ENCODE data around the gene GLI3.

Gene GLI3

DNA sequence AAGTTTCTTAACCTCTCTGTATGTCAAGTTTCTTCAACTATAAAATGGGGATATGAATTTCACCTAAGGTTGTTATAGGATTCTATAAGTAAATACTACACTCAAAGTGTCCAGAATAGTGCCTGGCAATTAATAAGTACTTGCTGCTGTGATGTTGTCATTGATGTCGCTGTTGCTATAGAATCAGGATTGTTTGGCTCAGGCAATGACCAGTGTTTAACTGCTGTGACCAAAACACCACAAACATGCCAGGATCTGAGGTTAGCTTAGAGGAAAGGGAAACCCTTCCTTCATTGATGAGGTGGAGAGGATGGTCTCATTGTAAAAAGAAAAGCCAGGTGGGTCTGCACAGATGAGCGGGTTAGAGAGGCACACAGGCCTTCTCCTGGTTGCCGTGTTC, 311.1 kb downstream of the GLI3 start:
- no peak for DNase-seq (ENCODE audit: low spot score)

DNA sequence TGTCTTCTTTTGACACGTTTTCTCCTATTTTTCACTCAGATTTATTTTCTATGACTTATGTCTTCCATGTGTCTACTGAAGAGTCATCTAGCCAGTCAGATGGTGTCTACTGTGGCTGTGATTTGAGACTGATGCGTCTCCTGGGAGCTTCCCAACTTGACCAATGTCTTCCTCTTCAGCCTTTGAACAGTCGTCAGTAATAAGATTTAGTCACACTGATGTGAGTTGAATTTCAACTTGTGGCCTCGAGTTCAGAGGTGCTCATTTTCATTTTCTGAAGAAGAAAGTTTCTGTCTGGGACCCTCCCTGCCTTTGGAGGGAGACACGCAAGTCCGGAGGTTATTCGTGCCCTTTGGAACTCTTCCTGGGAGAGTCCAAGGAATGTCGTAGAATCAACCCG, 312.2 kb downstream of the GLI3 start:
- DNase-seq (ENCODE audit: low spot score): no peak

DNA sequence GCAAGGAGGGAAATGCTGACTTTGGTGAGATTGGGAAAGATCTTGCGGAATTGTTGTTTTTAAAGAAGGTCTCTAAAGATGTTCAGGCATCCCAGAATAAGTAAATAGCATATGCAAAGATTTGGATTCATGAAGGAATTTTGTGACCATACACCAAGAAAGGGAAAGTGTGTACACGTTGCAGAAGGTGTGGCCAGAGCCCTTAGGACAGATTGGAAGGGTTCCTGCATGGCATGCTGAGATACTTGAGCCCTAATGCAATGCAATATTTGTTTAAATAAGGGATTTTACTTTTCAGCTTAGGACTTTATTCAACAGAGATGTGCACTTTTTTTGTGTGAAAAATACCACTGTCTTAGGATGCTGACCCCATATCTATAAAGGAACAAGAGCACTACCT, 314.6 kb downstream of the GLI3 start:
- DNase-seq (ENCODE audit: low spot score): no peak

DNA sequence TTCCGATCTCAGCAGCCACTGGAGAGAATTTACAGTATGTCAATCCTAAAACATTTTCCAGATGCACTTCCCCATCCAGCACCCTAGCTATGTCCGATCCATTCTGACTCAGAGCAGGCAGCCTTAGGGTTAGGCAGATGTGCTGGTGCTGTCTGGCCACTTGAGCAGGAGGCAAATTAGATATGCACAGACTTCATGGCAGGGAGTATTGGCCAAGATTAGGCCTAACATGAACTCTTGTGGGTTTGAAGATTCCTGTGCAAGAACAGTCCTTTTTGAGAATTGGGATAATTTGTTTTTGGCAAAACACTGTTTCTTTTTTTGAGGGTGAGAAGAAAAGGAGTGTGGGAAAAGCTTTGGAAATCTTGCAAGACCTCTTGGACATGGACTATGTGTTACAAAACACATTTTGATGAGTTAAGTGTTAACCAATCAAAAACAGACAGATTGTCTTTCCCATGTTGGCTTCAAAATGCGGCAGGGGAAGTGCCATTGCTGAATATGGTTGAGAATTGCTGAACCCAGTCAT, 315.5 kb downstream of the GLI3 start:
- no peak for DNase-seq (ENCODE audit: low spot score)

DNA sequence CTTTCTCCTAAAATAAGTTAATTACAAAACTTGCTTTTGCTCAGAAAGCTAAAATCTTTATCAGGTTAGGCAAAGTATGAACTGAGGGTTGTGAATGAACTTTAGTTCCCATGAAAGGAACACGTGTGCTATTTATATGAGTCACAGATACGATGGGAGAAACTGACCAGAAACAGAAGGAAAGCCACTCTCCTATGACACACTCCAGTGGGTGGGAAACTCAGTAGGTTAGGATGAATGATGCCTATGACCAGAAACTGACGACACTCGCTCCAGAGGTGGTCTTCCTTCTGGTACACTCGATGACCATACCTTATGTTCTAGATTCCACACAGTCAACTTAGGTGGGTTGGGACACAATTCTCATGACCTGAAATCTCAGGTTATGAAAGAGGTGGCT, 318.4 kb downstream of the GLI3 start:
- no peak for DNase-seq (ENCODE audit: low spot score)

DNA sequence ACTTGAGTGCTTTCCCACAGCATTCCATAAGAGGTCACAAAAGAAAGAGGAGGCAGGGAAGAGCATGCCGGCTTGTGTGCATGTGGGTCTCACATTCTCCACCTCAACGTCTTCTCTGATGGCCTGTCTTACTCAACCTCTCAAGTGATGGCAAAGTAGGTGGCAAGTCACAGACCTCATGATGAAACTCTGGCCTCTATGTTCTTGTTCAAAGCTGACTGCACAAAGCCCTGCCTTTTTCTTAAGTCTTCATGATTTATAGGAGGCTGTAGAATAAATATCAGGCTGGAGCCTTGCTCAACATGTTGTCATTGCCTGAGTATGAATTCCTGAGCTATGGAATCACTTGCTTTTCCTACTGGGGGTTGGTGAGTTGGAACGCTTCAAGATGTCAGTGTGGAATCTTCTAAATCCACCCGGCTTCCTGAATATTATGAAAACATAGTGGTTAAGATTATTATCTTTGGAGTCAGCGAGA, 320.5 kb downstream of the GLI3 start:
- DNase-seq (ENCODE audit: low spot score): no peak

DNA sequence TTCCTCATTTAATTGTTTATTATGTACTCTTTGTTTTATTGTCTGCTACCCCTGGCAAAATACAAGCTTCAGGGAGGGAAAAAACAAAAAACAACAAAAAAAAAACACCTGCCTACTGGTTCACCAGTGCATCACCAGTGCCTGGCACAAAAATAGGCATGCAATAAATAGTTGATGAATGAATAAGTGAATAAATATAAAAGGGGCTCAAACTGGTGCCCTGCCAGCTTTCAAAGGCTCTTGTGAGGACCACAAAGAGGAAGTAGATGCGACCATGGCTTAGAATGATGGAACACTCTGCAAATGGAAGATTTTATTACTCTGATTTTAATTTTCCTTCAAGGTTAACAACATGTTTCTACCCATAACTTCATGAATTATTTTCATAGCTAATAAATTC, 321.1 kb downstream of the GLI3 start:
- DNase-seq (ENCODE audit: low spot score): no peak

DNA sequence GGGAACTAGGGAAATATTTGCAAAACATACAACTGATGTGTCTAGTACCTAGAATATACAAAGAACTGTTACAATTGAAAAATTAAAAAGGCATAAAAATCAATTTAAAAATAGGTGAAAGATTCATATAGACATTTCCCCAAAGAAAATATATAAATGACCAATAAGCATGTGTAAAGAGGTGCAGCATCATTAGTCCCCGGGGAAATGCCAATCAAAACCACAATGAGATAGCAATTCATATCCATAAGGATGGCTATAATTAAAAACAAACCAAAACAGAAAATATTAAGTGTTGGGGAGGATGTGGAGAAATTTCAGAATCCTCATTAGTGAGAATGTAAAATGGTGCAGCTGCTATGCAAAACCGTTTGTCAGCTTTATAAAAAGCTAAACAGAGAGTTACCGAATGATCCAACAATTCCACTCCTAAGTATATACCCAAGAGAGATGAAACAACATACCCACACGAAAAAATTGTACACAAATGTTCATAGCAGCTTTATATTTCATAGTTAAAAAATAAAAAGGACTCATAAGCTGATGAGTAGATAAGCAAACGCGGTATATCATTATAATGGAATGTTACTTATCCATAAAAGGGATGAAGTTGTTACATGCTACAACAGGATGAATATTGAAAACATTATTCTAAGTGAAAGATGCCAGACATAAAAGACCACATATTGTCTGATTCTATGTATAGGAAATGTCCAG, 324.0 kb downstream of the GLI3 start:
- no peak for DNase-seq (ENCODE audit: low spot score)

DNA sequence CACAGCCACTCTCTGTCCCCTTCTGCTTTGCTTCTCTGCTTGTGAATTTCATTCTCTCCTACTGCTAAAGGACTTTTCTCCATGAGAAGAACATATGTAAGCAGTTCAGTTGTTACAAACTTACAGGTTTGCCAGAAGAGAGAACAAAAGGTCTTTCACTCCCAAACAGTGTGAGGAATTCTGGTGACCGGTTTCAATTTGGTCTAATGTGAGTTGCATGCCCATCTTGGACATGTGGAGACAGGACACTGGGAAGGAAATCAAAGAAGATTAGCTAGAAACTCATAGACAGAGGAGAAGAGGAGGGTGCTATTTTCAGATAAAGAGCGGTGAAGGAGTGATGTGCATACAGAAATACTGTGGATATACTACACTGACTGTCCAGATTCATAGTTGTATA, 324.6 kb downstream of the GLI3 start:
- DNase-seq (ENCODE audit: low spot score): no peak

DNA sequence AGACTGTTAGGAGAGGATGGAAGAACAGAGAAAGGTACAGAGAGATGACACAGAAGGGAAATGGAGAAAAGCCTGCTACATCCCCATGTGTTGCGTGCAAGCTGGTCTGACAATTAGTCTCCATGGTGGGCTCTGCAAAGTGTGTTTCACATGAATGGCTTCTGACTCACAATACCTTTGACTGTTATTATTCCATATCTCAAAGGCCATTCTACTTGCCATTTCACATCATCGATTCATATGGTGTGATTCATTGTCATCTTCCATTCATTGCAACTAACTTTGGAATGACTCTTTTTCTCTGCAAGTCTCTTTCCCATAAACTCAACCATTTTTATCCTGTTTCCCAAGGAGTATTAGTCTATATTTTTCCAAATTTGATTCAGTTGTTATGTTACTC, 325.2 kb downstream of the GLI3 start:
- DNase-seq (ENCODE audit: low spot score): no peak

Measured in iPS-NIHi11 (cell line).